Gastrocnemius medialis (tissue), 4 donors: ENCODE measurements around the gene ACBD5. TPM values are rescaled to one million over a fixed set of nuclear protein-coding genes. Genes with fewer than 3 reads are reported as not detected.

Experiments used
- ATAC-seq, 2 donors: fragments of 150-250 bp; one replicate each; pipeline ENCODE4 v1.9.1; 2016
- DNase-seq, 2 donors: peaks; one replicate each; pipeline ENCODE4 v3.0.0-alpha.2; 2019
- H3K27ac ChIP-seq, 4 donors: fragments of 200-600 bp; sonication (generic); 1 replicate in 1 of 4; 2 replicates in 3 of 4; pipeline ENCODE4 v1.5.1; 2016 to 2018; ENCODE audit warnings: mild to moderate bottlenecking in 2 of 4, moderate library complexity in 1 of 4
- H3K27me3 ChIP-seq, 3 donors: fragments of 200-600 bp; sonication (generic) in 2 of 3; 1 replicate in 1 of 3; 2 replicates in 2 of 3; pipeline versions ENCODE4 v1.5.1 to v1.6.0; 2016 to 2019; ENCODE audit warnings: mild to moderate bottlenecking in 1 of 3, moderate library complexity in 1 of 3
- H3K36me3 ChIP-seq, 2 donors: fragments of 200-600 bp; sonication (generic) in 1 of 2; one replicate each; pipeline ENCODE4 v1.5.1; 2017 to 2018
- H3K4me1 ChIP-seq, 2 donors: fragments of 200-600 bp; sonication (generic) in 1 of 2; one replicate each; pipeline ENCODE4 v1.5.1; 2016 to 2017; ENCODE audit warnings: mild to moderate bottlenecking in 2 of 2
- H3K4me3 ChIP-seq, 4 donors: fragments of 200-600 bp; sonication (generic) in 3 of 4; 1 replicate in 1 of 4; 2 replicates in 3 of 4; pipeline ENCODE4 v1.5.1; 2016 to 2019; ENCODE audit warnings: mild to moderate bottlenecking in 2 of 4
- H3K9me3 ChIP-seq, 3 donors: fragments of 200-600 bp; sonication (generic) in 2 of 3; 1 replicate in 1 of 3; 2 replicates in 2 of 3; pipeline ENCODE4 v1.5.1; 2016 to 2019
- CTCF ChIP-seq, 5 experiments: fragments of 450-650 bp in 3 of 5; fragments of 200-600 bp in 2 of 5; sonication (generic) in 2 of 5; IDR thresholded peaks in 4 of 5; conservative IDR thresholded peaks in 1 of 5; 1 replicate in 4 of 5; 2 replicates in 1 of 5; pipeline ENCODE4 v1.5.1; 2016 to 2019; ENCODE audit warnings: antibody characterized with exemption in 5 of 5, mild to moderate bottlenecking in 3 of 5, moderate library complexity in 3 of 5
- POLR2A ChIP-seq, 2 donors: fragments of 450-650 bp; IDR thresholded peaks; one replicate each; pipeline ENCODE4 v1.6.1; 2017; ENCODE audit warnings: antibody characterized with exemption in 2 of 2, mild to moderate bottlenecking in 2 of 2, moderate library complexity in 2 of 2
- in situ Hi-C, 4 donors: fragments of 200-750 bp; cut with MboI; loops; one replicate each; pipeline versions ENCODE4 v1.15.0 to v1.8.0; 2017; ENCODE audit warnings: low sequenced_read_pairs in 4 of 4
- intact Hi-C: fragments of 100-400 bp; cut with DNase I; formaldehyde crosslinking; loops from one replicate; pipeline ENCODE4 v1.15.1; 2023; ENCODE audit warnings: low total_unique reads
- total RNA-seq, 4 donors: library from RNA; depleted of rRNA; stranded (reverse); fragments of >200 nt; gene quantifications; one replicate each; pipeline versions ENCODE4 v1.1.0 to v1.2.3, GENCODE V29; 2016

ACBD5 gene
- total RNA-seq, 4 donors from 2014 or later = 24.0 to 37.4 (median 34.3) TPM

DNA sequence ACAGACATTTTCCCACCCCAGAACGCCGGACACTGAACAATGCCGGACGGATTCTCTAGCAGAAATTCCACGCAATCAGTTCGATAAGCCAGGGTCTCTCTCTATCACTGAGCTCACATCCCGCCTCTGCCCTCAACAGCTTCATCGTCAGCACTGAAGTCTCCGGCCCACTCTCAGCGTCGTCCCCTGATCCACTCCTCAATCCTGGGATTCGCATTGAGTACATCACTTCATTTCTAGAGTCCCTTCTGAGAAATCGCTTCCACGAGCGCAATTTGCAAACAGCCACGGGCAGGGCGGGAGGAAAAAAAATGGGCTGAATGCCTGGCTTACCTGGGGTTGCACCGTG lies 86.8 kb downstream of the ACBD5 start:
- in situ Hi-C loops = loop anchor here in 2 of 4 donors (10.0 kb wide), 2 partner anchors 91 to 289 kb away; partner anchors contain the start of genes ABI1 (in 1 of the 2) and ACBD5 (in 1 of the 2)
- ATAC-seq = peak; percentile 13 to 25
- H3K27ac ChIP-seq = peak overlapping the region; percentile 89 to 99 (median 95)
- intact Hi-C loops = loop anchor here (1.0 to 10.0 kb wide), 3 partner anchors 86 to 351 kb away; partner anchors contain the start of genes ABI1, ACBD5 and RAB18
- no peak for DNase-seq
- no peaks in the 10 kb centered on the region for H3K27me3 ChIP-seq
- peaks cover 0 to 5% of the 10 kb centered on the region in 2 donors for H3K36me3 ChIP-seq
- peak overlapping the region; percentile 65 to 99 (median 92) for H3K4me3 ChIP-seq
- peaks cover 12 to 22% of the 10 kb centered on the region in 2 donors for H3K4me1 ChIP-seq
- no peak for TF ChIP-seq POLR2A (IDR thresholded peaks at IDR 0.05)
- TF ChIP-seq CTCF (IDR thresholded peaks at IDR 0.05 in 4 of 5, conservative IDR thresholded peaks at IDR 0.05 in 1 of 5) = no peak
- no peaks in the 10 kb centered on the region for H3K9me3 ChIP-seq

DNA sequence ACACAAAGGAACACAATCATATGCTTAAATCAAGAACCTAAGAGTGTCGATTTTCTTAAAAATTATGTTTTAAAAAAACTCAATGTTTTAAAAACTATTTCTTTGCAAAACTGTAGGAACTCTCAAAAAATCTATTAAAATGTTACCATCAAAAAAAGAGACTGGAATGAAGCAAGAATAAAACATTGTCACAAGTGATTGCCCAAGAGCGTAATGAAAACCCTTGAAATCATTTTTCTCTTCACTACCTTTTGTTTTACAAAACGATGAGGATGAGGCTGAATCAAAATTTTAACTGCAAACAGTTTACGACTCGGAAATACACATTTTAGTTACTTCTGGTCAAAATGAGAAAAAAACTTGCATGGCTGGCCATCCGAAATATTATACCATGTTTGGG lies 87.3 kb downstream of the ACBD5 start:
- in situ Hi-C loops = loop anchor here in 2 of 4 donors (10.0 kb wide), 2 partner anchors 91 to 289 kb away; partner anchors contain the start of genes ABI1 (in 1 of the 2) and ACBD5 (in 1 of the 2)
- Histone ChIP-seq H3K27ac (peak overlapping the region; percentile 89 to 99 (median 95)), H3K9me3 (no peaks in the 10 kb centered on the region), H3K36me3 (peaks cover 0 to 7% of the 10 kb centered on the region in 2 donors), H3K4me3 (peak overlapping the region; percentile 65 to 99 (median 92)), H3K27me3 (no peaks in the 10 kb centered on the region), H3K4me1 (peaks cover 12 to 22% of the 10 kb centered on the region in 2 donors)
- ATAC-seq (no peak), DNase-seq (no peak)
- intact Hi-C loops = loop anchor here (5.0 to 10.0 kb wide), 2 partner anchors 291 to 351 kb away; partner anchors contain the start of genes ABI1 and RAB18
- TF ChIP-seq POLR2A (IDR thresholded peaks at IDR 0.05) (no peak), CTCF (IDR thresholded peaks at IDR 0.05 in 4 of 5, conservative IDR thresholded peaks at IDR 0.05 in 1 of 5) (no peak)

- peaks cover 12 to 22% of the 10 kb centered on the region in 2 donors for H3K4me1 ChIP-seq
- peaks cover 0 to 13% of the 10 kb centered on the region in 2 donors for H3K36me3 ChIP-seq
- intact Hi-C loops (loop anchor here (5.0 to 10.0 kb wide), 2 partner anchors 290 to 352 kb away; partner anchors contain the start of genes ABI1 and RAB18), in situ Hi-C loops (loop anchor here in 2 of 4 donors (10.0 kb wide), 2 partner anchors 92 to 288 kb away; partner anchors contain the start of genes ABI1 (in 1 of the 2) and ACBD5 (in 1 of the 2))
- H3K4me3 ChIP-seq = peak overlapping the region; percentile 65 to 99 (median 92)
- no peaks in the 10 kb centered on the region for H3K27me3 ChIP-seq
- TF ChIP-seq CTCF (IDR thresholded peaks at IDR 0.05 in 4 of 5, conservative IDR thresholded peaks at IDR 0.05 in 1 of 5) (no peak), POLR2A (IDR thresholded peaks at IDR 0.05) (no peak)
- no peak for DNase-seq
- no peak overlapping the region for H3K27ac ChIP-seq
- no peak for ATAC-seq
- no peaks in the 10 kb centered on the region for H3K9me3 ChIP-seq
Measured at GRCh38 chr10:27152687-27153086, 87.9 kb downstream of the ACBD5 start.

DNA sequence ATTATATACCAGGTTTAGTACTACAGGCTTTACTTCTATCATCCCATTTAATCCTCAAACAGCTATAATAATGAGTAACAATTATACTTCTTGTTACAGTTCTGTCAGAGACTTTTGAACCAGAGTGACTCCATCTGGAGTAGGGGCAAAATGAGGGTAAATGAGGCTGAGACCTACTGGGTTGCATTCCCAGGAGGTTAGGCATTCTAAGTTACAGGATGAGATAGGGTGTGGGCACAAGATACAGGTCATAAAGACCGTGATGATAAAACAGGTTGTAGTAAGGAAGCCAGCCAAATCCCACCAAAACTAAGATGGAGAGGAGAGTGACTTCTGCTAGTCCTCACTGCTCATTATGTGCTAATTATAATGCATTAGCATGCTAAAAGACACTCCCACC lies 90.3 kb downstream of the ACBD5 start:
- intact Hi-C loops (loop anchor here (5.0 to 10.0 kb wide), 2 partner anchors 288 to 355 kb away; partner anchors contain the start of genes ABI1 and RAB18), in situ Hi-C loops (loop anchor here in 2 of 4 donors (10.0 kb wide), 2 partner anchors 95 to 285 kb away; partner anchors contain the start of genes ABI1 (in 1 of the 2) and ACBD5 (in 1 of the 2))
- no peaks in the 10 kb centered on the region for H3K9me3 ChIP-seq
- H3K4me1 ChIP-seq = peaks cover 12 to 18% of the 10 kb centered on the region in 2 donors
- no peak for TF ChIP-seq CTCF (IDR thresholded peaks at IDR 0.05 in 4 of 5, conservative IDR thresholded peaks at IDR 0.05 in 1 of 5)
- TF ChIP-seq POLR2A (IDR thresholded peaks at IDR 0.05) = no peak
- DNase-seq = no peak
- H3K27ac ChIP-seq = no peak overlapping the region
- no peak overlapping the region for H3K4me3 ChIP-seq
- peaks cover 0 to 37% of the 10 kb centered on the region in 2 donors for H3K36me3 ChIP-seq
- ATAC-seq = no peak
- H3K27me3 ChIP-seq = no peaks in the 10 kb centered on the region
